ENCODE measurements around the gene MAN1A1. TPM values are rescaled to one million over a fixed set of nuclear protein-coding genes. Genes with fewer than 3 reads are reported as not detected.

MAN1A1 gene
- polyA plus RNA-seq, 1 donor (not counting 4 experiments of a cell fraction or from before 2014, with no cell fraction given), result 20.2 TPM

DNA sequence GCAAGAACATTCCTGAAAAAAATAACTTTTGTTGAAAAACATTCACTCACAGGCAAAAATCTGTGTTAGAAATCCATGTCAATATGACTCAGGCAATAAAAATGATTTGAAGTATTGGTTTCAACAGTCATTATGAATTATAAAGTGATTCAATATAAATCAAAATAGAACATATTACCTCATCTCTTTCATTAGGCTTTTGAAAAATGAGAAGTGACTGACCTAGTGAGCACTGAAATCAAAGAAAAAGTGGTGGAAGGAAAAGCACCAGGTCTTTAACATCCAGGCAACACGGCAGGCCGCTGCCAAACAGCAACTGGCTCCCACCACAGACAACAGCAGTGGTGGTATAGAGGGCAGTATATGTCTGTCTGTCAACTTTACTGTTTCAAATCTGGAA, 68.9 kb downstream of the MAN1A1 start:
- Histone ChIP-seq H3K79me2 (ENCODE audit: control insufficient read depth, insufficient read depth, low read length) (no peaks in the 10 kb centered on the region), H3K9me3 (ENCODE audit: control insufficient read depth, low read depth, low read length) (no peaks in the 10 kb centered on the region), H3K4me1 (ENCODE audit: control insufficient read depth, extremely low read depth, insufficient read depth, low read length) (no peaks in the 10 kb centered on the region), H3K4me2 (ENCODE audit: control insufficient read depth, extremely low read depth, insufficient read depth, low read depth, low read length) (no peak overlapping the region), H3K36me3 (ENCODE audit: control insufficient read depth in 2 of 2, extremely low read depth in 1 of 2, insufficient read depth in 2 of 2, low read length in 2 of 2) (peaks cover 2 to 3% of the 10 kb centered on the region in 2 experiments), H2AFZ (ENCODE audit: control insufficient read depth, low read length) (no peak overlapping the region), H4K20me1 (ENCODE audit: control insufficient read depth, extremely low read depth, insufficient read depth, low read length) (no peaks in the 10 kb centered on the region), H3K9me1 (ENCODE audit: control insufficient read depth, extremely low read depth, insufficient read depth, low read length) (peaks cover 2% of the 10 kb centered on the region), H3K9ac (ENCODE audit: control insufficient read depth, extremely low read depth, insufficient read depth, low read length) (no peak overlapping the region), H3K4me3 (ENCODE audit: control insufficient read depth in 2 of 3, extremely low read depth in 1 of 3, insufficient read depth in 2 of 3, low read depth in 1 of 3, low read length in 3 of 3) (no peak overlapping the region), H3K27me3 (ENCODE audit: control insufficient read depth, extremely low read depth, insufficient read depth, low read length) (no peaks in the 10 kb centered on the region), H3K27ac (ENCODE audit: control insufficient read depth, insufficient read depth, low read length) (no peak overlapping the region)
- DNase-seq (ENCODE audit: low read depth, low spot score) (no peak), FAIRE-seq (no peak)
- TF ChIP-seq EZH2 (IDR thresholded peaks at IDR 0.05; ENCODE audit: low read length), result no peak
- TF ChIP-seq, protein P1, sequence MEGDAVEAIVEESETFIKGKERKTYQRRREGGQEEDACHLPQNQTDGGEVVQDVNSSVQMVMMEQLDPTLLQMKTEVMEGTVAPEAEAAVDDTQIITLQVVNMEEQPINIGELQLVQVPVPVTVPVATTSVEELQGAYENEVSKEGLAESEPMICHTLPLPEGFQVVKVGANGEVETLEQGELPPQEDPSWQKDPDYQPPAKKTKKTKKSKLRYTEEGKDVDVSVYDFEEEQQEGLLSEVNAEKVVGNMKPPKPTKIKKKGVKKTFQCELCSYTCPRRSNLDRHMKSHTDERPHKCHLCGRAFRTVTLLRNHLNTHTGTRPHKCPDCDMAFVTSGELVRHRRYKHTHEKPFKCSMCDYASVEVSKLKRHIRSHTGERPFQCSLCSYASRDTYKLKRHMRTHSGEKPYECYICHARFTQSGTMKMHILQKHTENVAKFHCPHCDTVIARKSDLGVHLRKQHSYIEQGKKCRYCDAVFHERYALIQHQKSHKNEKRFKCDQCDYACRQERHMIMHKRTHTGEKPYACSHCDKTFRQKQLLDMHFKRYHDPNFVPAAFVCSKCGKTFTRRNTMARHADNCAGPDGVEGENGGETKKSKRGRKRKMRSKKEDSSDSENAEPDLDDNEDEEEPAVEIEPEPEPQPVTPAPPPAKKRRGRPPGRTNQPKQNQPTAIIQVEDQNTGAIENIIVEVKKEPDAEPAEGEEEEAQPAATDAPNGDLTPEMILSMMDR (optimal IDR thresholded peaks at IDR 0.05 in 1 of 3, IDR thresholded peaks at IDR 0.05 in 1 of 3, conservative IDR thresholded peaks at IDR 0.05 in 1 of 3; ENCODE audit: extremely low read depth in 1 of 3, insufficient read depth in 2 of 3, low read length in 3 of 3), result no peak
- dilution Hi-C loops (cut with MboI; ENCODE audit: extremely low pct_ligation_motif_present, low sequenced_read_pairs), result no loop called here

DNA sequence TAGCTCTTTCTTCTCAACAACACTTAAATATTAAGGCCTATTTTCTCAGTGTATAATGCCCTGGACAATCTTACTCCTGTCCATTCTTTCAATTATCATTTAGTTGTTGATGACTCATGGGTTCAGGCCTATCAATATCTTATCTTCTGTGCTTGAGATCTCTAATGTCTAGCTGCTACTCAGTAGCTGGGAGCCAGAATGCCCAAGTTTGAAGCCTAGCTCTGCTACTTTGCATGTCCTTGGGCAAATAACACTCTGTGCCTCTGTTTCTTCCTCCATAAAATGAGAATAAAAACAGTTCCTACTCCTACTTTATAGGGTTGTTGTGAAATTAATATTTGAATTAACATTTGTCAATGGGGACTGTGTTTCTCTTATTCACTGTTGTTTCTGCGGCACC, 69.5 kb downstream of the MAN1A1 start:
- no peaks in the 10 kb centered on the region for H3K79me2 ChIP-seq (ENCODE audit: control insufficient read depth, insufficient read depth, low read length)
- H3K4me3 ChIP-seq (ENCODE audit: control insufficient read depth in 2 of 3, extremely low read depth in 1 of 3, insufficient read depth in 2 of 3, low read depth in 1 of 3, low read length in 3 of 3), result no peak overlapping the region
- peaks cover 2 to 3% of the 10 kb centered on the region in 2 experiments for H3K36me3 ChIP-seq (ENCODE audit: control insufficient read depth in 2 of 2, extremely low read depth in 1 of 2, insufficient read depth in 2 of 2, low read length in 2 of 2)
- TF ChIP-seq, protein P1 (optimal IDR thresholded peaks at IDR 0.05 in 1 of 3, IDR thresholded peaks at IDR 0.05 in 1 of 3, conservative IDR thresholded peaks at IDR 0.05 in 1 of 3; ENCODE audit: extremely low read depth in 1 of 3, insufficient read depth in 2 of 3, low read length in 3 of 3), result no peak
- no peak for TF ChIP-seq EZH2 (IDR thresholded peaks at IDR 0.05; ENCODE audit: low read length)
- H2AFZ ChIP-seq (ENCODE audit: control insufficient read depth, low read length), result no peak overlapping the region
- DNase-seq (ENCODE audit: low read depth, low spot score) (no peak), FAIRE-seq (no peak)
- no peak overlapping the region for H3K9ac ChIP-seq (ENCODE audit: control insufficient read depth, extremely low read depth, insufficient read depth, low read length)
- no peaks in the 10 kb centered on the region for H3K9me3 ChIP-seq (ENCODE audit: control insufficient read depth, low read depth, low read length)
- H3K27ac ChIP-seq (ENCODE audit: control insufficient read depth, insufficient read depth, low read length), result no peak overlapping the region
- no peaks in the 10 kb centered on the region for H3K4me1 ChIP-seq (ENCODE audit: control insufficient read depth, extremely low read depth, insufficient read depth, low read length)
- no peaks in the 10 kb centered on the region for H4K20me1 ChIP-seq (ENCODE audit: control insufficient read depth, extremely low read depth, insufficient read depth, low read length)
- no peaks in the 10 kb centered on the region for H3K27me3 ChIP-seq (ENCODE audit: control insufficient read depth, extremely low read depth, insufficient read depth, low read length)
- H3K9me1 ChIP-seq (ENCODE audit: control insufficient read depth, extremely low read depth, insufficient read depth, low read length), result peaks cover 2% of the 10 kb centered on the region
- dilution Hi-C loops (cut with MboI; ENCODE audit: extremely low pct_ligation_motif_present, low sequenced_read_pairs), result no loop called here
- H3K4me2 ChIP-seq (ENCODE audit: control insufficient read depth, extremely low read depth, insufficient read depth, low read depth, low read length), result no peak overlapping the region

Data from keratinocyte (primary cell).